BJ (cell line): Measurements from ENCODE around the gene GFER. TPM values are rescaled to one million over a fixed set of nuclear protein-coding genes. Genes with fewer than 3 reads are reported as not detected.

Source experiments
- CTCF ChIA-PET: fragments of 350-600 bp; formaldehyde crosslinking; extraction: SDS; loops from one replicate; lab custom pipeline; 2021; ENCODE audit warnings: antibody characterized with exemption, inconsistent platforms; lab: Yijun Ruan, JAX
- POLR2A ChIA-PET: fragments of 300-600 bp; sonication (Branson Sonifier 250); formaldehyde crosslinking; extraction: SDS; loops from one replicate; lab custom pipeline; 2021; ENCODE audit warnings: antibody characterized with exemption; lab: Charles Lee
- DNase-seq: peaks from one replicate; pipeline ENCODE4 v3.0.0-alpha.2; 2011; ENCODE audit warnings: low read depth
- H3K27me3 ChIP-seq: 2 replicates; pipeline ENCODE4 v1.6.0; 2011; ENCODE audit warnings: low read length; ENCODE audit not compliant: control insufficient read depth, insufficient read depth
- H3K36me3 ChIP-seq: 2 replicates; pipeline ENCODE4 v1.5.1; 2011; ENCODE audit warnings: low read length; ENCODE audit not compliant: control insufficient read depth, insufficient read depth
- H3K4me3 ChIP-seq: 2 replicates; pipeline ENCODE4 v1.5.1; 2011; ENCODE audit warnings: low read depth, mild to moderate bottlenecking, control low read depth, low read length
- CTCF ChIP-seq: IDR thresholded peaks from 2 replicates; pipeline ENCODE4 v1.5.1; 2011; ENCODE audit warnings: low read depth, mild to moderate bottlenecking, control low read depth, inconsistent platforms, low read length, moderate library complexity; ENCODE audit not compliant: insufficient read depth
- polyA plus RNA-seq: library from polyadenylated mRNA; depleted of rRNA; stranded (reverse); fragments of >200 nt; gene quantifications from 2 replicates; pipeline ENCODE4 v1.2.3, GENCODE V29; 2011

Gene GFER
- polyA plus RNA-seq, 1 experiment: 19.8 TPM

DNA sequence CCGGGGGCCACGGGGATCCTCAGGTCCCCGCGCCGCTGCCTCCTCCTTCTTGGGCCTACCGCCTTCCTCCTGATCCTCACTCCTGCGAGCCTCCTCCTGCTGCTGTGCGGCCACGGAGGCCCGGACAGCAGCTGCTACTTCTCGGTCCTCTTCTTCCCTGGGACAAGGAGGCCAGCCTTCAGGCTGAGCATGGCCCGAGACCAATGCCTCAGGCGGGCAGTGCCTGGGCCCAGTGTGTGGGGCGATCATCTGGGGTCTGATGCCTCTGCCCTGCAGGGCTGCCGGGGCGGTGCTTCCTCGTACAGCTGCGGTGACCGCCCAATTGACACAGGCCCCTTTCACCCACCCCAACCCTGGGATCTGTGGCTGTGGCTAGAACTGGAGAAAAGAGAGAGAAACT, 17.0 kb downstream of the GFER start:
- no peak for DNase-seq
- POLR2A ChIA-PET: no interaction called here
- no peak for TF ChIP-seq CTCF
- CTCF ChIA-PET: interaction anchor here (1.2 to 4.1 kb wide), 2 partner anchors 139 to 251 kb away, joined by 3 to 30 read pairs; no protein-coding TSS in a partner anchor
- no peak overlapping the region for H3K4me3 ChIP-seq
- peaks cover 53% of the 10 kb centered on the region for H3K36me3 ChIP-seq
- H3K27me3 ChIP-seq: no peaks in the 10 kb centered on the region

DNA sequence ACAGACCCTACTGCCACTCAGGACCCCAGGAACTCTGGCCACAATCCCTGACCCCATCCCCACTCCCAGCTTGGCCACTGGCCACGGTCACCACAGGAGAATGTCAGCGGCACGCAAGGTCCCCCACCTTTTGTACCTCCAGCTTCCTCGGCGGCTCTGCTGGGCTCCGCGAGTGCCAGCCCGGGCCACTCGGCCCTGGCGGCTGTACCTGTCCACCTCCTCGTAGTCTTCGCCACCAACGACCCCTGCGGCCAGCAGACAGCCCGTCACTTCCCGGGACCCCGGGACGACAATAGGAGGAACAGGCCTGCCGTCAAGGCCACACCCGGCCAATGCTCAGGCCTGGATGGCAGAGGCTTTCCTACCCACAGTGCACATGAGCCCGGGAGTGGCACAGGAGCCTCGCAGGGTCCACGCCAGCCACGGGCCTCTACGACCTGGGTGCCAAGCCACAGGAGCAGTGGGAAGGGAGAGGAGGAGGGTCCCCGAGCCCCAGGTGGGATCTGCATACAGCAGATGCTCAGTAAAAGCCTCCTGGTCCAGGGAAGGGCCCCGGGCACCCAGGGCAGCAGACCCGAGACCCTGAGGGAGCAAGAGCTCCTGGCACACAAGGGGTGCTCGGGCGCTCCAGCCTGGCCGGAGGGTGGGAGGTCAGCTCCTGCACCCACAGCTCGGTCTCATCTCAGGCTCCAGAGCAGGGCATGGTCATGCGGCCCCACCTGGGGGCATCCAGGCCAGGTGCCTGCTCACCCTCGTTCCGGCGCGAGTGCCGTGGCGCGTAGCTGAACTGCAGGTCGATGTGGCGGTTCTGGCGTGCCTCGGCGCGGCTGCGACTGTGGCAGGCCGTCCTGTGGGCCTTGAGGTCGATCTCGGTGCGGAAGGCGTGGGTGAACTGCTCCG, 17.7 kb downstream of the GFER start:
- DNase-seq: no peak
- no peak for TF ChIP-seq CTCF
- Histone ChIP-seq H3K36me3 (peaks cover 56% of the 10 kb centered on the region), H3K4me3 (no peak overlapping the region), H3K27me3 (no peaks in the 10 kb centered on the region)
- ChIA-PET POLR2A (no interaction called here), CTCF (interaction anchor here (1.2 to 4.1 kb wide), 2 partner anchors 139 to 250 kb away, joined by 3 to 30 read pairs; no protein-coding TSS in a partner anchor)

GRCh38 chr16:2002406-2003230, 18.6 kb downstream of the GFER start:
- POLR2A ChIA-PET: no interaction called here
- peaks cover 59% of the 10 kb centered on the region for H3K36me3 ChIP-seq
- no peak for TF ChIP-seq CTCF
- H3K27me3 ChIP-seq: no peaks in the 10 kb centered on the region
- no peak for DNase-seq
- no peak overlapping the region for H3K4me3 ChIP-seq
- CTCF ChIA-PET: interaction anchor here (0.6 to 4.1 kb wide), 10 partner anchors 7 to 150 kb away, joined by 3 to 30 read pairs (median 4); no protein-coding TSS in a partner anchor

DNA sequence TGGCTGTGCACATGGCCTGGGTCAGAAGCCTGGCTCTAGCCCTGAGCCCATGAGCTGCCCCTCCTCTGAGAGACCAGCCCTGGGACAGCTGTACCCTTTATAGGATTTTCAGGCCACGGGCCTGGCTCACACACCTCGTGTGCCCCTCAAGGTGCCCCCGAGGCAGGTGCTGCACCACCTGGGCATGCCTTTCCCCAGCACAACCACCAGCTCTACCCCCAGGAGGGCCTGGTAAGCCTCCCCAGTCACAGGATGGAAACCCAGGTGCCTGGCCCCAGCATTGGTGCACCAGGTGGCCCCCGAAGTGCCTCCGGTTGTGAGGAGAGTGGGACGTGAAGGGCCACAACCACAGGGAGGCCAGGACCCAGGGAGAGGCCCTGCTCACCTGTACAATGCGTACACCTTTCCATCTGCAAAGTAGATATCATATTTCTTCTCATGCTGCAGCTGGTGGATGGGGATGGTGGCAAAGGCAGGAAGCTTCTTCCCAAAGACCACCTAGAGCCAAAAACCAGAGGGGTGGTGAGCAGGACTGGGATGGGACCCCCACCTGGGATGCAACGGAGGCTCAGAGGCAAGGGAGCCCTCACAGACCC, 19.3 kb downstream of the GFER start:
- no peak for DNase-seq
- Histone ChIP-seq H3K27me3 (no peaks in the 10 kb centered on the region), H3K4me3 (no peak overlapping the region), H3K36me3 (peaks cover 56% of the 10 kb centered on the region)
- no peak for TF ChIP-seq CTCF
- POLR2A ChIA-PET: no interaction called here
- CTCF ChIA-PET: interaction anchor here (0.6 to 4.1 kb wide), 23 partner anchors 8 to 157 kb away, joined by 3 to 30 read pairs (median 4); partner anchors contain the start of genes MSRB1, NPW, NTHL1 and PKD1
